Natural killer cell (primary cell): ENCODE measurements around the gene PWWP3B. TPM values are rescaled to one million over a fixed set of nuclear protein-coding genes. Genes with fewer than 3 reads are reported as not detected.

Experiments
- ATAC-seq, 3 donors: fragments of 150-1000 bp in 2 of 3; fragments of 200-7000 bp in 1 of 3; cut with Tn5 transposase; 1 replicate in 1 of 3; 2 replicates in 2 of 3; pipeline ENCODE4 v1.10.0; 2021; ENCODE audit warnings: mild to moderate bottlenecking in 2 of 3, moderate library complexity in 2 of 3
- DNase-seq, 2 donors: peaks; one replicate each; pipeline versions ENCODE4 v3.0.0 to v3.0.0-alpha.2; 2013 to 2021; ENCODE audit warnings: mixed read lengths in 1 of 2
- H3K27ac ChIP-seq: one replicate; pipeline ENCODE4 v1.5.1; 2013; ENCODE audit warnings: mild to moderate bottlenecking, low read length
- H3K27me3 ChIP-seq: one replicate; pipeline ENCODE4 v1.6.1; 2013; ENCODE audit warnings: low read length; ENCODE audit not compliant: control insufficient read depth, insufficient read depth
- H3K36me3 ChIP-seq: one replicate; pipeline ENCODE4 v1.6.1; 2013; ENCODE audit warnings: low read length; ENCODE audit not compliant: control insufficient read depth, insufficient read depth
- H3K4me1 ChIP-seq: one replicate; pipeline ENCODE4 v1.6.1; 2013; ENCODE audit warnings: low read length; ENCODE audit not compliant: control insufficient read depth, insufficient read depth
- H3K4me3 ChIP-seq: one replicate; pipeline ENCODE4 v1.5.1; 2013; ENCODE audit warnings: low read length
- H3K9me3 ChIP-seq: one replicate; pipeline ENCODE4 v1.6.1; 2013; ENCODE audit warnings: low read length; ENCODE audit not compliant: control insufficient read depth, insufficient read depth
- H3K27ac Mint-ChIP-seq, 2 donors: one replicate each; pipeline ENCODE4 v1.8.0; 2022; ENCODE audit warnings: mild to moderate bottlenecking in 2 of 2, mixed read lengths in 2 of 2, moderate library complexity in 1 of 2
- H3K27me3 Mint-ChIP-seq, 2 donors: one replicate each; pipeline ENCODE4 v1.8.0; 2022; ENCODE audit warnings: low read depth in 2 of 2, mixed read lengths in 2 of 2
- H3K36me3 Mint-ChIP-seq: one replicate; pipeline ENCODE4 v1.8.0; 2022; ENCODE audit warnings: mixed read lengths
- H3K4me1 Mint-ChIP-seq, 2 donors: one replicate each; pipeline ENCODE4 v1.8.0; 2022; ENCODE audit warnings: mixed read lengths in 2 of 2
- H3K4me3 Mint-ChIP-seq: one replicate; pipeline ENCODE4 v1.8.0; 2022; ENCODE audit warnings: mild to moderate bottlenecking, moderate library complexity, mixed read lengths
- H3K9me3 Mint-ChIP-seq, 2 donors: one replicate each; pipeline ENCODE4 v1.8.0; 2022; ENCODE audit warnings: mixed read lengths in 2 of 2
- CTCF ChIP-seq: fragments of 200-600 bp; IDR thresholded peaks from one replicate; pipeline ENCODE4 v1.8.0; 2022; ENCODE audit warnings: antibody characterized with exemption
- WGBS: methylation state at CpG from one replicate; pipeline ENCODE4 v1.1.7; 2013; ENCODE audit warnings: missing lambda C conversion rate; ENCODE audit not compliant: insufficient coverage; 5-methylcytosine and 5-hydroxymethylcytosine counted together
- intact Hi-C: fragments of 100-400 bp; cut with micrococcal nuclease; formaldehyde crosslinking; loops from one replicate; pipeline ENCODE4 v1.14.2; 2022
- total RNA-seq, 4 donors: library from RNA; stranded (reverse); fragments of 120-200 nt in 1 of 4; gene quantifications; one replicate each; pipeline versions ENCODE4 v1.2.3 to v1.2.4, GENCODE V29; 2013 to 2022

PWWP3B gene
- not detected for total RNA-seq
- not detected for total RNA-seq (2013)

GRCh38 chrX:106168107-106168506 lies at the start of gene PWWP3B:
Gene PWWP3B (plus strand): TSS chrX:106168305. CDS start chrX:106205433, 37,128 bp downstream.
- H3K27ac Mint-ChIP-seq = no peak within 1 kb of the TSS
- intact Hi-C loops = no loop called here
- DNase-seq = no peak
- Histone ChIP-seq H3K27me3 (no peaks in the 10 kb centered on the region), H3K9me3 (no peaks in the 10 kb centered on the region), H3K4me3 (no peak within 1 kb of the TSS), H3K27ac (no peak within 1 kb of the TSS), H3K36me3 (no peaks in the 10 kb centered on the region), H3K4me1 (no peaks in the 10 kb centered on the region)
- H3K36me3 Mint-ChIP-seq = no peaks in the 10 kb centered on the region
- H3K4me1 Mint-ChIP-seq = no peaks in the 10 kb centered on the region
- H3K4me3 Mint-ChIP-seq = no peak within 1 kb of the TSS
- no peak for TF ChIP-seq CTCF
- no peak for ATAC-seq
- peaks cover 0 to 5% of the 10 kb centered on the region in 2 donors for H3K27me3 Mint-ChIP-seq
- H3K9me3 Mint-ChIP-seq = no peaks in the 10 kb centered on the region
- 24% methylated on average over 14 of the region's 14 CpGs for WGBS

GRCh38 chrX:106139048-106139447 lies 29.1 kb upstream of the PWWP3B start:
- no peak for TF ChIP-seq CTCF
- H3K9me3 Mint-ChIP-seq = peaks cover 4 to 10% of the 10 kb centered on the region in 2 donors
- Histone ChIP-seq H3K4me3 (no peak overlapping the region), H3K4me1 (no peaks in the 10 kb centered on the region), H3K9me3 (no peaks in the 10 kb centered on the region), H3K27me3 (no peaks in the 10 kb centered on the region), H3K36me3 (no peaks in the 10 kb centered on the region), H3K27ac (no peak overlapping the region)
- 93% methylated on average over 7 of the region's 7 CpGs for WGBS
- peaks cover 0 to 6% of the 10 kb centered on the region in 2 donors for H3K27me3 Mint-ChIP-seq
- ATAC-seq = no peak
- intact Hi-C loops = no loop called here
- H3K4me1 Mint-ChIP-seq = no peaks in the 10 kb centered on the region
- no peak overlapping the region for H3K4me3 Mint-ChIP-seq
- H3K36me3 Mint-ChIP-seq = no peaks in the 10 kb centered on the region
- no peak overlapping the region for H3K27ac Mint-ChIP-seq
- DNase-seq = no peak

GRCh38 chrX:106144755-106145639 lies 23.1 kb upstream of the PWWP3B start:
- H3K9me3 ChIP-seq = no peaks in the 10 kb centered on the region
- intact Hi-C loops = no loop called here
- H3K36me3 ChIP-seq = no peaks in the 10 kb centered on the region
- H3K27ac Mint-ChIP-seq = no peak overlapping the region
- WGBS = 35% methylated on average over 4 of the region's 5 CpGs
- no peak overlapping the region for H3K27ac ChIP-seq
- no peak for ATAC-seq
- DNase-seq = no peak
- H3K36me3 Mint-ChIP-seq = no peaks in the 10 kb centered on the region
- no peaks in the 10 kb centered on the region for H3K27me3 ChIP-seq
- no peaks in the 10 kb centered on the region for H3K4me1 Mint-ChIP-seq
- no peak for TF ChIP-seq CTCF
- H3K9me3 Mint-ChIP-seq = peaks cover 4 to 12% of the 10 kb centered on the region in 2 donors
- no peak overlapping the region for H3K4me3 Mint-ChIP-seq
- no peaks in the 10 kb centered on the region for H3K4me1 ChIP-seq
- no peak overlapping the region for H3K4me3 ChIP-seq
- H3K27me3 Mint-ChIP-seq = peaks cover 0 to 6% of the 10 kb centered on the region in 2 donors
